Mesothelial cell of epicardium (in vitro differentiated cells): Measurements from ENCODE around the gene HTR6. TPM values are rescaled to one million over a fixed set of nuclear protein-coding genes. Genes with fewer than 3 reads are reported as not detected.

Experiments
- DNase-seq, 2 experiments: peaks; one replicate each; pipeline ENCODE4 v3.0.0; 2021; ENCODE audit warnings: low spot score in 2 of 2; ENCODE audit not compliant: unreplicated experiment in 2 of 2
- H3K27ac Mint-ChIP-seq: 2 replicates; pipeline ENCODE4 v1.8.0; 2021; ENCODE audit warnings: mixed read lengths
- H3K27me3 Mint-ChIP-seq: 2 replicates; pipeline ENCODE4 v1.8.0; 2021; ENCODE audit warnings: low read depth, mixed read lengths
- H3K36me3 Mint-ChIP-seq: 2 replicates; pipeline ENCODE4 v1.8.0; 2021; ENCODE audit warnings: mixed read lengths
- H3K4me1 Mint-ChIP-seq: 2 replicates; pipeline ENCODE4 v1.8.0; 2021; ENCODE audit warnings: mixed read lengths
- H3K4me3 Mint-ChIP-seq: 2 replicates; pipeline ENCODE4 v1.8.0; 2021; ENCODE audit warnings: mild to moderate bottlenecking, moderate library complexity, mixed read lengths
- H3K9me3 Mint-ChIP-seq: 2 replicates; pipeline ENCODE4 v1.8.0; 2021; ENCODE audit warnings: mixed read lengths
- total RNA-seq: library from RNA; stranded (reverse); gene quantifications from 3 replicates; pipeline ENCODE4 v1.2.1, GENCODE V29; 2021
- TF ChIP-seq, protein P1 (sequence below): fragments of 200-600 bp; sonication (generic); IDR thresholded peaks from one replicate; pipeline ENCODE4 v1.5.0; 2021; ENCODE audit warnings: antibody characterized with exemption; ENCODE audit not compliant: unreplicated experiment

Gene HTR6
- total RNA-seq, 1 donor from 2014 or later = 0.11 TPM

DNA sequence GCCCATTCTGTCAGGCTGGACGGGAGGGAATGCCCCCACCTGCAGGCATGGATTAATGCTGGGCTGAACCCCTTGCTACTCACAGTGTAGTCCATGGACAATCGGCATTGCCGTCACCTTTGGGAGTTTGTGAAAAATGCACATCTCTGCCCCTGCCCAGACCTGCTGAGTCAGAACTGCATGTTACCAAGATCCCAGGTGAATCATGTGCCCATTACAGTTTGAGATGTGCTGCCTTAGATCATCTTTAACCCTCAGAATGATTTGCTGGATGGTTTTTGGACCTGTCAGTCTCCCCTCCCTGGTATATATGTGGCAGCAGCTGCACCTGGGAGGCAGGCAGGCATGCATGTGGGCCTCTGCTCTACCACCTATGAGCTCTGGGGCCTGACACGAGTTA, 15.0 kb downstream of the HTR6 start:
- Mint-ChIP-seq H3K4me3 (no peak overlapping the region), H3K36me3 (no peaks in the 10 kb centered on the region), H3K9me3 (no peaks in the 10 kb centered on the region), H3K27ac (no peak overlapping the region), H3K27me3 (peaks cover 22% of the 10 kb centered on the region), H3K4me1 (no peaks in the 10 kb centered on the region)
- TF ChIP-seq, protein P1, sequence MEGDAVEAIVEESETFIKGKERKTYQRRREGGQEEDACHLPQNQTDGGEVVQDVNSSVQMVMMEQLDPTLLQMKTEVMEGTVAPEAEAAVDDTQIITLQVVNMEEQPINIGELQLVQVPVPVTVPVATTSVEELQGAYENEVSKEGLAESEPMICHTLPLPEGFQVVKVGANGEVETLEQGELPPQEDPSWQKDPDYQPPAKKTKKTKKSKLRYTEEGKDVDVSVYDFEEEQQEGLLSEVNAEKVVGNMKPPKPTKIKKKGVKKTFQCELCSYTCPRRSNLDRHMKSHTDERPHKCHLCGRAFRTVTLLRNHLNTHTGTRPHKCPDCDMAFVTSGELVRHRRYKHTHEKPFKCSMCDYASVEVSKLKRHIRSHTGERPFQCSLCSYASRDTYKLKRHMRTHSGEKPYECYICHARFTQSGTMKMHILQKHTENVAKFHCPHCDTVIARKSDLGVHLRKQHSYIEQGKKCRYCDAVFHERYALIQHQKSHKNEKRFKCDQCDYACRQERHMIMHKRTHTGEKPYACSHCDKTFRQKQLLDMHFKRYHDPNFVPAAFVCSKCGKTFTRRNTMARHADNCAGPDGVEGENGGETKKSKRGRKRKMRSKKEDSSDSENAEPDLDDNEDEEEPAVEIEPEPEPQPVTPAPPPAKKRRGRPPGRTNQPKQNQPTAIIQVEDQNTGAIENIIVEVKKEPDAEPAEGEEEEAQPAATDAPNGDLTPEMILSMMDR = no peak
- DNase-seq = no peak

GRCh38 chr1:19680644-19681043, 16.0 kb downstream of the HTR6 start:
- H3K4me1 Mint-ChIP-seq = no peaks in the 10 kb centered on the region
- H3K4me3 Mint-ChIP-seq = no peak overlapping the region
- peaks cover 12% of the 10 kb centered on the region for H3K27me3 Mint-ChIP-seq
- no peaks in the 10 kb centered on the region for H3K36me3 Mint-ChIP-seq
- TF ChIP-seq, protein P1 = no peak
- DNase-seq = no peak
- no peak overlapping the region for H3K27ac Mint-ChIP-seq
- H3K9me3 Mint-ChIP-seq = no peaks in the 10 kb centered on the region

GRCh38 chr1:19682257-19682656, 17.6 kb downstream of the HTR6 start:
- no peak overlapping the region for H3K27ac Mint-ChIP-seq
- H3K4me1 Mint-ChIP-seq = no peaks in the 10 kb centered on the region
- TF ChIP-seq, protein P1 = no peak
- no peak overlapping the region for H3K4me3 Mint-ChIP-seq
- DNase-seq = no peak
- H3K27me3 Mint-ChIP-seq = peaks cover 3% of the 10 kb centered on the region
- H3K36me3 Mint-ChIP-seq = peaks cover 2% of the 10 kb centered on the region
- H3K9me3 Mint-ChIP-seq = no peaks in the 10 kb centered on the region

DNA sequence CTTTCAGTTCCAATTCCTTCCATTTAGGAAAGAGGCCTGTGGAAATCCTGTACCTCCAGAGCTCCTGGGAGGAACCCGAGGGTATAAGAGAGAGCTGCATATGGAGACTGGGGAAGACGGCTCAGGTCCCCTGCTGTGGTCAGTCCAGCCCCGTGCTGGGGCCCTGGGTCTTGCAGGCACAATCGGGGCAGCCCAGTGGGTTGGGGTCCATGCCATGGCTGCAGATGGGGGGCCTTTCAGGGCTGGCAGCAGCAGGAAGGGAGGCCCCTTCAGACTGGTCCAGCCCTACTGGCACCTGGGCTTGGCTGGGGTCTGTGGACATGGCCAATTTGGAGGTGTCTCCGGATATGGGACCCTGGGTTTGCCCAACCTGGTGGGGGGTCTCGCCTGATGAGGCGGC, 18.2 kb downstream of the HTR6 start:
- H3K36me3 Mint-ChIP-seq = peaks cover 2% of the 10 kb centered on the region
- H3K4me3 Mint-ChIP-seq = no peak overlapping the region
- H3K4me1 Mint-ChIP-seq = no peaks in the 10 kb centered on the region
- TF ChIP-seq, protein P1 = no peak
- H3K27me3 Mint-ChIP-seq = no peaks in the 10 kb centered on the region
- no peak overlapping the region for H3K27ac Mint-ChIP-seq
- no peak for DNase-seq
- H3K9me3 Mint-ChIP-seq = no peaks in the 10 kb centered on the region

DNA sequence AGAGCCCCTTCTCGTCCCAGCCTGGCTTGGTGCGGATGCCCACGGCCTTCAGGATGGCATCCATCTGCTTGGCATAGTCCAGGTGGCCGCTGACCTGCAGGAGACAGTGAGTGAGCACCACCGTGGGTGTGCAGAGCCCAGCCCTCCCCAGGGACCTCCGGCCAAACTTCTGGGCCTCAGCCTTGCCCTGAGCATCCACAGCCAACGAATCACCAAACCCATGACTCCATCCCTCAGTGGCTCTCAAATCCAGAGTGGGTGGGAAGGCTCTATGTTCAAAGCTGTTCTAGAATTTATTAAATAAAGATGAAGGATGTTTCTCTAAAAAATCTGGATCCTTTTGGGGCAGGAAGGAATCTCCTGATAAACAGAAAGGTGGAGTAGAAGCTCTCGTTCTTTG, 18.7 kb downstream of the HTR6 start:
- no peak for DNase-seq
- no peak overlapping the region for H3K4me3 Mint-ChIP-seq
- H3K27me3 Mint-ChIP-seq = no peaks in the 10 kb centered on the region
- H3K27ac Mint-ChIP-seq = no peak overlapping the region
- H3K9me3 Mint-ChIP-seq = no peaks in the 10 kb centered on the region
- TF ChIP-seq, protein P1 = no peak
- H3K4me1 Mint-ChIP-seq = no peaks in the 10 kb centered on the region
- peaks cover 2% of the 10 kb centered on the region for H3K36me3 Mint-ChIP-seq

- TF ChIP-seq, protein P1 = no peak
- H3K9me3 Mint-ChIP-seq = no peaks in the 10 kb centered on the region
- H3K36me3 Mint-ChIP-seq = peaks cover 2% of the 10 kb centered on the region
- no peaks in the 10 kb centered on the region for H3K27me3 Mint-ChIP-seq
- H3K4me3 Mint-ChIP-seq = no peak overlapping the region
- H3K4me1 Mint-ChIP-seq = no peaks in the 10 kb centered on the region
- no peak overlapping the region for H3K27ac Mint-ChIP-seq
- DNase-seq = no peak
Measured at GRCh38 chr1:19684677-19685076, 20.0 kb downstream of the HTR6 start.
